ENCODE results near the gene ARHGAP42.

DNA sequence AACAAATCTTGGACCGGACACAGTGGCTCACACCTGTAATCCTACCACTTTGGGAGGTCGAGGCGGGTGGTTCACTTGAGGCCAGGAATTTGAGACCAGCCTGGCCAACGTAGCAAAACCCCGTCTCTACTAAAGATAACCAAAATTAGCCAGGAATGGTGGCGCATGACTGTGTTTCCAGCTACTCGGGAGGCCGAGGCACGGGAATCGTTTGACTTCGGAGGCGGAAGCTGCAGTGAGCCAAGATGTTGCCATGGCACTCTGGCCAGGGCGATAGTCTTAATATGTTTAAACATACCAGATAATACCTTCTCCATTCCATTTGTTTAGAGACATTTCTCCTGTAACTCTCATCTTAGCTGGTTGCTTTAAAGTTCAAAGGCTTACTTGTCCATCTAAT, 218.6 kb downstream of the ARHGAP42 start:
- TF ChIP-seq, protein P1, sequence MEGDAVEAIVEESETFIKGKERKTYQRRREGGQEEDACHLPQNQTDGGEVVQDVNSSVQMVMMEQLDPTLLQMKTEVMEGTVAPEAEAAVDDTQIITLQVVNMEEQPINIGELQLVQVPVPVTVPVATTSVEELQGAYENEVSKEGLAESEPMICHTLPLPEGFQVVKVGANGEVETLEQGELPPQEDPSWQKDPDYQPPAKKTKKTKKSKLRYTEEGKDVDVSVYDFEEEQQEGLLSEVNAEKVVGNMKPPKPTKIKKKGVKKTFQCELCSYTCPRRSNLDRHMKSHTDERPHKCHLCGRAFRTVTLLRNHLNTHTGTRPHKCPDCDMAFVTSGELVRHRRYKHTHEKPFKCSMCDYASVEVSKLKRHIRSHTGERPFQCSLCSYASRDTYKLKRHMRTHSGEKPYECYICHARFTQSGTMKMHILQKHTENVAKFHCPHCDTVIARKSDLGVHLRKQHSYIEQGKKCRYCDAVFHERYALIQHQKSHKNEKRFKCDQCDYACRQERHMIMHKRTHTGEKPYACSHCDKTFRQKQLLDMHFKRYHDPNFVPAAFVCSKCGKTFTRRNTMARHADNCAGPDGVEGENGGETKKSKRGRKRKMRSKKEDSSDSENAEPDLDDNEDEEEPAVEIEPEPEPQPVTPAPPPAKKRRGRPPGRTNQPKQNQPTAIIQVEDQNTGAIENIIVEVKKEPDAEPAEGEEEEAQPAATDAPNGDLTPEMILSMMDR (IDR thresholded peaks at IDR 0.05; ENCODE audit: insufficient read depth, low read length, poor library complexity, severe bottlenecking), result no peak
- TF ChIP-seq EZH2phosphoT487 (conservative IDR thresholded peaks at IDR 0.05; ENCODE audit: low read length), result no peak

Data from SU-DHL-6 (cell line).